ENCODE data around the gene ATRIP.

GRCh38 chr3:48439820-48440589 lies 6.5 kb upstream of the ATRIP start, which contains the start of the genes CCDC51 and TMA7:
- peak; percentile 86 for TF ChIP-seq POLR2A (IDR thresholded peaks at IDR 0.05; ENCODE audit: low read depth, low read length)
- peak; percentile 40; the same call in 1 of the 2 replicates for TF ChIP-seq TAF1 (IDR thresholded peaks at IDR 0.05; ENCODE audit: low read depth, low read length)
